Muscle of leg (tissue), 11 donors: ENCODE data around the gene KIF16B. TPM values are rescaled to one million over a fixed set of nuclear protein-coding genes. Genes with fewer than 3 reads are reported as not detected.
A peak's percentile ranks its signal among the peaks of the same experiment; 100 is the strongest.

Source experiments
- DNase-seq: peaks from one replicate; pipeline ENCODE4 v3.0.0; 2013
- H3K27ac ChIP-seq: one replicate; pipeline ENCODE4 v1.5.1; 2013; ENCODE audit warnings: mild to moderate bottlenecking, low read length, control low read depth
- H3K27me3 ChIP-seq: one replicate; pipeline ENCODE4 v1.6.1; 2013; ENCODE audit warnings: low read length; ENCODE audit not compliant: control insufficient read depth, insufficient read depth
- H3K36me3 ChIP-seq: one replicate; pipeline ENCODE4 v1.6.1; 2013; ENCODE audit warnings: low read length; ENCODE audit not compliant: control insufficient read depth, insufficient read depth
- H3K4me1 ChIP-seq: one replicate; pipeline ENCODE4 v1.6.1; 2013; ENCODE audit warnings: low read length; ENCODE audit not compliant: control insufficient read depth, insufficient read depth
- H3K4me3 ChIP-seq: one replicate; pipeline ENCODE4 v1.5.1; 2013; ENCODE audit warnings: low read length, control low read depth
- H3K9me3 ChIP-seq: replicated peaks from 2 replicates; pipeline ENCODE4 v1.6.1; 2013; ENCODE audit warnings: low read depth, low read length; ENCODE audit not compliant: control insufficient read depth
- WGBS: methylation state at CpG from one replicate; pipeline ENCODE4 v1.1.5; 2013; ENCODE audit warnings: missing lambda C conversion rate; ENCODE audit not compliant: insufficient coverage; 5-methylcytosine and 5-hydroxymethylcytosine counted together
- polyA plus RNA-seq, 8 donors: library from polyadenylated mRNA; unstranded; fragments of 120-200 nt; gene quantifications; one replicate each; pipeline versions ENCODE4 v1.2.1 to v1.2.3, GENCODE V29; 2013; ENCODE audit warnings: inconsistent platforms in 1 of 8, low replicate concordance in 1 of 8; ENCODE audit not compliant: insufficient read length in 8 of 8, insufficient read depth in 1 of 8
- total RNA-seq: library from RNA; stranded (reverse); fragments of 120-200 nt; gene quantifications from one replicate; pipeline ENCODE4 v1.2.4, GENCODE V29; 2013

Gene KIF16B
- total and polyA plus RNA-seq, 9 donors: 17.2 to 30.3 (median 24.7) TPM

DNA sequence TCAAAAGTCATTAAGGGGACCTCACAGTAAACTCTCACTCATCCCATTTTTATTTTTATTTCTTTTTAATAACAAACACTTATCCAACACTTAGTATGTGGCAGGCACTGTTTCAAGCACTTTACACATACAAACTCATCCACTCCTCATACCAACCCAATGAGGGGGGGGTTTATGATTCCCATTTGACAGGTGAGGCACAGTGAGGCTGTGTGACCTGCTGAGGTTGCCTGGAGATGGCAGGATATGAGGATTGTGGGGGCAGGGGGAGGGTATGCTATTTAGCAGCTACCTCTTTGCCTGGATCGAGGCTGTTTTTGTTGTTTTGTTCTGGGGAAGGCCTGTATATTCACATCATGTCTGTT lies 219.8 kb downstream of the KIF16B start:
- Histone ChIP-seq H3K27me3 (no peaks in the 10 kb centered on the region), H3K36me3 (no peaks in the 10 kb centered on the region), H3K9me3 (no peaks in the 10 kb centered on the region), H3K27ac (no peak overlapping the region), H3K4me1 (peaks cover 17% of the 10 kb centered on the region), H3K4me3 (no peak overlapping the region)
- WGBS: no CpG with 5 or more reads among the region's 1 CpG
- no peak for DNase-seq

DNA sequence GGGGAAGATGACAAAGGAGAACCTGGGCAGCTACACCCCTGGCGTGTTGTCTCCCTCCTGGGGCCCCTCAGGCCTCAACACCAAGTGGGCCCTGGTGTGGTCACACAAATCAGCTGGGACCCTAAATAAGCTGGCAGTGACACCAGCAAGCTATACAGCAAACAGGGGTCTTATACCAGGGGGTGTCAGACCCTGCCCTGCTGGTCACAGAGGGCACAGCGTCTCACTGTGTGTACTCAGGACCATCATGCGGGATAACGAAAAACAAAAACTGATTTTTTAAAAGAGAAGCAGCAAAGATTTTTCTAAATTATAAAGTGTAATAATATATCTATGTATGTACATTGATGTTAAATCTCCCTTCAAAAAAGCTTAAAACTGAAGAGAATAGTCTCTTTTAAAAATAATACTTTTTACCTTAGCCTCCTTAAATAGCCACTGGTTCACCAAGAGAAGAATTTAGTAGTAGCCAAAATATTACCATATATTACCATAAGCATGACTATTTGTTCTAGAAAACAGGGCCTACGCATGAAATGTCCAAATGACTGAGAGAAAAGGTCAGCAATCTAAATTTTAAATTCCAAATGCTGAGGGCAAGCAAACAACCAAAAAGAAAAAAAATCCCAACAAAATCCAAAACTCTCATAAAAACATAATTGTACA lies 220.4 kb downstream of the KIF16B start:
- Histone ChIP-seq H3K9me3 (no peaks in the 10 kb centered on the region), H3K4me3 (no peak overlapping the region), H3K36me3 (no peaks in the 10 kb centered on the region), H3K4me1 (peaks cover 17% of the 10 kb centered on the region), H3K27ac (no peak overlapping the region), H3K27me3 (no peaks in the 10 kb centered on the region)
- no peak for DNase-seq
- WGBS: 92% methylated on average over 2 of the region's 5 CpGs

DNA sequence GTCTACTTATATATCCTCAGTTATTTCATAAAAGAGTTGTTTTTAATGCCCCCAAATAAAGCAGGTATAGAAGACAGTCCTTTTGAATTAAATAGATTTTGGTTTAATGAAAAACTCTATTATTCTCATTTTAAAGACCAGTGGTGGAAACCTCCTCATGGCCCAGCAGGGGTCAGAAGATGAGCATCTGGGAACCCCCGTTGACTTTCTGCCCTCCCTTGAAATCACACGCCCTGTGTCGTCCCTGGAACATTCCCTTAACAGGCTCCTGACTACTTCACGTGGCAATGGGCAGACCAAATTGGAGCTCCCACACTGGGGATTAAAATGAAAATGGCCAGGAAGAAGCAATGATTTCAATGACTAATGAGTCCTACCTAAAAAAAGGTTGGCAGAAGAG lies 220.9 kb downstream of the KIF16B start:
- H3K27ac ChIP-seq: no peak overlapping the region
- DNase-seq: no peak

DNA sequence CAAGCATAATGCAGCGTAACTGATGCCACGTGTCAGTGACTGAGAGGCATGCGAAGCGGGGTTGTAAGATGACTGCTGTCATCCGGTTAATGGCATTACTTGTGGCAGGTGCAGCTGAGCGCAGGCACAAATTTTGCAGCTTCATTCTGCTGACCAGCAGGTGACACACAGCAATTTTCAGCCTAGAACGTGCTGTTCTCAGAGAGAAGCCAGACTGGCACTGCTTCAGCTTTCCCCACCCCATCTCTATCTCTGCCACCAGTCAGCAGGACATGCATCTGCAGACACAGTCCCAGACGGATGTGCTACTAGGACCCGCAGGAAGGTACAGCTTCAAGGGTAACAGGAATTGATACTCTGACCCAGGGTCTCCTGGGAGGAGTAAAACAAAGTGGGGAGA lies 221.8 kb downstream of the KIF16B start:
- WGBS: 76% methylated on average over 7 of the region's 9 CpGs
- peak; percentile 55 for DNase-seq

More for the DNA sequence above, 220.9 kb downstream of the KIF16B start:
- H3K27me3 ChIP-seq: no peaks in the 10 kb centered on the region
- H3K9me3 ChIP-seq: no peaks in the 10 kb centered on the region
- 83% methylated on average over 2 of the region's 4 CpGs for WGBS
- H3K36me3 ChIP-seq: no peaks in the 10 kb centered on the region
- peaks cover 17% of the 10 kb centered on the region for H3K4me1 ChIP-seq
- H3K4me3 ChIP-seq: no peak overlapping the region

DNA sequence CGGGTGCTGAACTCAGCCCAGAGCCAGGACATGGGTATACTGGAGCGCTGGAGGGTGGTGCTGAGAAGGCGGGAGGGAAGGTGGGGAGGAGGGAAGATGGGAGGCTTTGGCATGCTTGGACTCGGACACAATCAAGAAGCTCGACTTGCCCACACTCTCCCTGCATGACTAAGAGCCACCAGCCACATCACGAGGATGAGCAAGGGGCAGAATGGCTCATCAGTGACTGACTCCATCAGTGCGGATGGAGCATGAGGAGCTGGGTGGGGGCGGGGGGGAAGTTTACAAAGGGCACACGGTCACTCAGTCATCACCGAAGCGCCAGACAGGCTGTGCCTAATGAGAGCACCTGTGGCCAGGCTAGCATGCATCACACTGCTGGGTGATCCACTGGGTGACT lies 222.8 kb downstream of the KIF16B start:
- Histone ChIP-seq H3K36me3 (no peaks in the 10 kb centered on the region), H3K9me3 (no peaks in the 10 kb centered on the region), H3K4me3 (no peak overlapping the region), H3K27me3 (no peaks in the 10 kb centered on the region), H3K27ac (no peak overlapping the region), H3K4me1 (peaks cover 17% of the 10 kb centered on the region)
- 87% methylated on average over 8 of the region's 11 CpGs for WGBS
- no peak for DNase-seq

More for the DNA sequence above, 221.8 kb downstream of the KIF16B start:
- Histone ChIP-seq H3K27me3 (no peaks in the 10 kb centered on the region), H3K4me3 (no peak overlapping the region), H3K9me3 (no peaks in the 10 kb centered on the region), H3K27ac (no peak overlapping the region), H3K36me3 (no peaks in the 10 kb centered on the region), H3K4me1 (peaks cover 17% of the 10 kb centered on the region)

DNA sequence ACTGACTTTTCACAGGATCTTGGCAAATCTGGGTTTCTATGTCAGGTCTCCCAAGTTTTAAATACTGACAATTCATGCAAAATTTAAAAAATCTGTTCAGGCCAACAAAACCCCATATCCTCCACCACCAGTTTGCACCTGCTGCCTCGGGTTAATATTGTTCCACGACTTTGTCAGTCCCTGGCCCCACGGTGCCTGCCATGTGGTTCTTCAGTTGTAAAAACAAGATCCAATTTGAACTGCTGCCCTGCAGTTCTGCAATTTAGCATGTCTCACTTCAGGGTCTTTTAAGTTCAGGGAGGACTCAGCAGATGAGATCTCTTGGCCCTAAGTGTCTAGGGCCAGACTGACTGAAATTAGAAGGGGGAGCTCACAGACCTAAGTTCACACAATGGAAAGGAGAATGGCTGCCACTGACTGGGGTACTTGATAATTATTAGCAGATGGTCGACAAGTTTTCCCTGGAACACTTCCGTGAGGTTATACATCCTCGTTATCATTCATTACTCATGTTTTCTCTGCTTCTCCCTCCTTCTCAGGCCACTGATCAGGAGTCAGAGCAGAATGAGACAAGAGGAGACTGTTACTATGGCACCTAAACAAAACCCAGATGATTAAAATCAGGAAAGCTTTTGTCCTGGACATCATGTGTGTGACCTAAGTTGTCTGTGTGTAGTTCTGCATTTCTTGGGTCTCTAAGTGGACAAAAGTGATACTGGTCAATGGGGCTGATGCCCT lies 223.6 kb downstream of the KIF16B start:
- Histone ChIP-seq H3K36me3 (no peaks in the 10 kb centered on the region), H3K4me1 (peaks cover 17% of the 10 kb centered on the region), H3K27ac (no peak overlapping the region), H3K9me3 (no peaks in the 10 kb centered on the region), H3K27me3 (no peaks in the 10 kb centered on the region), H3K4me3 (no peak overlapping the region)
- 32% methylated on average over 3 of the region's 6 CpGs for WGBS
- peak; percentile 70 for DNase-seq

DNA sequence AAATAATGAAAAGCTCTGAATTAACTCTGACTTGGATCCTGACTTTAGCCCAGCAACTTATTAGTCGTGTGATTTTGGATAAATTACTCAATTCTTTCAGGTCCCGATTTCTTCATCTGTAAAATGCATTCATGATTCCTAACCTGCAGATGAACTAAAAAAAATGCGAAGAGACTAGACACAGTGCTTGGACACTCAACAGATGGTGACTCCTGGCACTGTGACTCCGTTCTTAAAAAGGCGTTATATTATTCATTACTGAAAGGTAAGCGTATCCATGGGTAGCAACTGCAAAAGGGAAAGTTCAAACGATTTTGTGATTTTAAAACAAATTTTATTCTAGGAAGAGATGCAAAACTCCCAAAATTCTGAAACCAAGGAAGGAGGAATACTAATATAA lies 226.3 kb downstream of the KIF16B start:
- H3K27me3 ChIP-seq: no peaks in the 10 kb centered on the region
- H3K27ac ChIP-seq: no peak overlapping the region
- 78% methylated on average over 3 of the region's 7 CpGs for WGBS
- no peak for DNase-seq
- H3K9me3 ChIP-seq: no peaks in the 10 kb centered on the region
- peaks cover 17% of the 10 kb centered on the region for H3K4me1 ChIP-seq
- H3K36me3 ChIP-seq: no peaks in the 10 kb centered on the region
- no peak overlapping the region for H3K4me3 ChIP-seq

DNA sequence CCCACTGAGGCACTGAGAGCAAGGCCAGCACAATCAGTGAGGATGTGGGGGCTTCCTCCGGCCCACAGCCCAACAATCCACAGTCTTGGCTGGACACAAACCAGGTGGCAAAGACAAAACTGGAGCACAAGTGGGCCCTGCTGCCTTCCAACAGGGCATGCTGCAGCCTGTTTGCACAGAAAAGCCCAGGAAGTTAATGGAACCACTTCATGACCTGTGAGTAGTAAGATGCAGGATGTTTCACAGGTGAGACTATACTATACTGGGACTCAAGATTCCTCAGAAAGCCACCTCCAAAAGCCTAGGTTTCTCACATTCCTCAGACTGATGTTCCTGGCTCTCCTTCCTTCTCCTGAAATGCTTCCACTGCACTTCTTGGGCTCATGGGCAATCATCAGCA lies 235.5 kb downstream of the KIF16B start:
- 80% methylated on average over 1 of the region's 1 CpG for WGBS
- peaks cover 5% of the 10 kb centered on the region for H3K36me3 ChIP-seq
- H3K9me3 ChIP-seq: peaks cover 13% of the 10 kb centered on the region

DNA sequence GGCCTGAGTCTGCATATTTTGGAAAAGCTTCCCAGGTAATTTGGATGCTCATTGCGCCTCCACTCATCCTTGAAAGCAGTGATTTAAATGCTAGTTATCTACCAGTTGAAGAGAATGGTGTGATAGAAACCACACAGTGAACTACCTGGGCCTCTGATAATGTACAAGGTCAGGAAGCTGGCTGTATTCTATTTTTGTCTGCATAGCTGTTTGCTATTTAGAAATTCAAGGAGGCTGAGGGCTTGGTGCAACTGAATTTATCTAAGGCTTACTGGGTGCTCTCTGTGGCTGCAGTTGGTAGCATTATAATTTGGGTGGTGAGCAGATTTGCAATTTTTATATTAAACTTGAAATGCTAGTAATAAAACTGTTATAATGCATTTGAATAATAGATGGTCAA lies 245.6 kb downstream of the KIF16B start:
- 100% methylated on average over 1 of the region's 1 CpG for WGBS
- Histone ChIP-seq H3K4me1 (peaks cover 3% of the 10 kb centered on the region), H3K4me3 (no peak overlapping the region), H3K27ac (no peak overlapping the region), H3K27me3 (no peaks in the 10 kb centered on the region), H3K9me3 (peaks cover 3% of the 10 kb centered on the region), H3K36me3 (no peaks in the 10 kb centered on the region)
- no peak for DNase-seq

More for the DNA sequence above, 235.5 kb downstream of the KIF16B start:
- no peak for DNase-seq
- H3K4me1 ChIP-seq: peaks cover 2% of the 10 kb centered on the region
- no peak overlapping the region for H3K27ac ChIP-seq
- H3K4me3 ChIP-seq: no peak overlapping the region
- H3K27me3 ChIP-seq: no peaks in the 10 kb centered on the region

DNA sequence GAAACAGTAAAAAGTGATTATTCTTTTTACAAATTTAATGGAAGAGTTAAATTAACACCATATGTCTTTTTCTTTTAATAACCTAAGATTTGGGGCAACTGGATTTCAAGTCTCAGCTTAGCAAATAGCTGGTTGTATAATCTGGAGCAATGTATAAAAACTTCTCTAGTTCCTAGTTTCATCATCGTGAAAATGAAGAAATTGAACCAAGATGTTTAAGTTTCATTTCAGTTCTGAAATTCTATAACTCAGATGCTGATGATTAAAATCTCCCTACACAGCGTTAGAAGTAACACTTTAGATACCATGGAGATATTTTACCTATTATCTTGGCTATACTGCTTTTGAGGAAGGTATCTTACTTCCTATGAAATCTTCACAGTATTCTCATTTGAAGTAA lies 252.0 kb downstream of the KIF16B start:
- Histone ChIP-seq H3K4me3 (no peak overlapping the region), H3K9me3 (peaks cover 3% of the 10 kb centered on the region), H3K36me3 (no peaks in the 10 kb centered on the region), H3K27ac (no peak overlapping the region), H3K4me1 (no peaks in the 10 kb centered on the region), H3K27me3 (no peaks in the 10 kb centered on the region)
- WGBS: no CpG with 5 or more reads among the region's 2 CpGs
- no peak for DNase-seq
